Central memory CD8-positive, alpha-beta T cell (primary cell): Measurements from ENCODE around the gene LMO2.
"Not testable (repeated sequence)": the region's sequence is repeated elsewhere in the genome, so short reads cannot be mapped to it uniquely, and the experiment has no call there.

Experiments used
- ATAC-seq: fragments of 150-1000 bp; cut with Tn5 transposase; replicated peaks from 2 replicates; pipeline ENCODE4 v1.10.0; 2022; ENCODE audit warnings: mild to moderate bottlenecking, moderate FRiP score, moderate number of reproducible peaks; ENCODE audit not compliant: poor library complexity, severe bottlenecking; ENCODE audit errors: extremely low read depth
- DNase-seq, 2 donors: peaks; one replicate each; pipeline ENCODE4 v3.0.0; 2021; ENCODE audit warnings: low spot score in 2 of 2
- H3K27ac Mint-ChIP-seq: one replicate; pipeline ENCODE4 v1.8.0; 2022; ENCODE audit warnings: low read depth, mild to moderate bottlenecking, moderate library complexity, mixed read lengths
- H3K27me3 Mint-ChIP-seq: one replicate; pipeline ENCODE4 v1.8.0; 2022; ENCODE audit warnings: mixed read lengths
- H3K36me3 Mint-ChIP-seq: one replicate; pipeline ENCODE4 v1.8.0; 2022; ENCODE audit warnings: mild to moderate bottlenecking, moderate library complexity, mixed read lengths; ENCODE audit not compliant: insufficient read depth
- H3K4me1 Mint-ChIP-seq: one replicate; pipeline ENCODE4 v1.8.0; 2022; ENCODE audit warnings: mixed read lengths
- H3K4me3 Mint-ChIP-seq: one replicate; pipeline ENCODE4 v1.8.0; 2022; ENCODE audit warnings: mild to moderate bottlenecking, moderate library complexity, mixed read lengths
- H3K9me3 Mint-ChIP-seq: one replicate; pipeline ENCODE4 v1.8.0; 2022; ENCODE audit warnings: mixed read lengths

The LMO2 gene

DNA sequence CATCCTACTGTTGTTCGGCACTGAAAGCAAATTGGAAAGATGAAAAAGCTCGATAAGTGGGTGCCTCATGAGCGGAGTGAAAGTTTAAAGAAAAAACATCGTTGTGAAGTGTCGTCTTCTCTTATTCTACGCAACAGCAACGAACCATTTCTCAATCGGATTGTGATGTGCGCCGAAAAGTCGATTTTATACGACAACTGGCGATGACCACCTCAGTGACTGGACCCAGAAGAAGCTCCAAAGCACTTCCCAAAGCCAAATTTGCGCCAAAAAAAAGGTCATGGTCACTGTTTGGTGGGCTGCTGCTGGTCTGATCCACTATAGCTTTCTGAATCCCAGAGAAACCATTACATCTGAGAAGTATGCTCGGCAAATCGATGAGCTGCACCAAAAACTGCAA is 59.2 kb downstream of the LMO2 start:
- ATAC-seq (no peak), DNase-seq (no peak)
- Mint-ChIP-seq H3K4me1 (peaks cover 9% of the 10 kb centered on the region), H3K27ac (no peak overlapping the region), H3K9me3 (no peaks in the 10 kb centered on the region), H3K4me3 (no peak overlapping the region), H3K36me3 (no peaks in the 10 kb centered on the region), H3K27me3 (peaks cover 71% of the 10 kb centered on the region)

DNA sequence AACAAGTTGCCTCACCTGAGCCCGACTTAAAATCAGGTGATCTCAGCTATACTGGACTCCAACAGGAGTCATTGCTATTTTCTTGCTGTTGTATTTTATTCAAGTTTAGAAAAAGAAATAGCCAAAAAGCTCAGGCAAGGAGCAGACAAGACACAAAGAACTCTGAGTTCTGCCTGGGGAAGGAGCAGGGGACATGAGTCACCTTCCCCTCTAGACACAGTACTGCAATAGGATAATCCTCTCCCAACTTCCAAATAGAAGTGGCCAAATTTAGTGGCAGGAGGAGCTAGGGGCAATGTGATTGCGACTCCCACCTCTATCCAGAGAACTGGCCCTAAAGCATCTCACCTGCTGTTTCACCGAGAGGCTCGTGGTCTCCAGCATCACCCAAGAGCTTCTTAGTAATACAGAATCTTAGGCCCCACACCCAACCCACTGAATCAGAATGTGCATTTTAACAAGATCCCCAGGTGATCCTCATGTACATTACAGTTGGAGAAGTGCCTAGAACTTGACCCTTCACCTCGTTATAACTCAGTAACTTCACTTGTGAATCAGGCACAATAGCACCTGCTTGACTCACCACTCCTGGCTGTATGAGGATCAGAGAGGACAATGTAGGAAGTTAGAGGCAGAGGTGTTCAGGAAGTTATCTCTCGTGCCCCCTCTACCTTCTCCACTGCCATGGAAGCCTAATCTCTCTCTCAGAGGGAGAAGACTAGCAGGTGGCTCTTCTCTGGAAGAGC is 60.8 kb downstream of the LMO2 start:
- no peak for DNase-seq
- H3K27ac Mint-ChIP-seq: no peak overlapping the region

DNA sequence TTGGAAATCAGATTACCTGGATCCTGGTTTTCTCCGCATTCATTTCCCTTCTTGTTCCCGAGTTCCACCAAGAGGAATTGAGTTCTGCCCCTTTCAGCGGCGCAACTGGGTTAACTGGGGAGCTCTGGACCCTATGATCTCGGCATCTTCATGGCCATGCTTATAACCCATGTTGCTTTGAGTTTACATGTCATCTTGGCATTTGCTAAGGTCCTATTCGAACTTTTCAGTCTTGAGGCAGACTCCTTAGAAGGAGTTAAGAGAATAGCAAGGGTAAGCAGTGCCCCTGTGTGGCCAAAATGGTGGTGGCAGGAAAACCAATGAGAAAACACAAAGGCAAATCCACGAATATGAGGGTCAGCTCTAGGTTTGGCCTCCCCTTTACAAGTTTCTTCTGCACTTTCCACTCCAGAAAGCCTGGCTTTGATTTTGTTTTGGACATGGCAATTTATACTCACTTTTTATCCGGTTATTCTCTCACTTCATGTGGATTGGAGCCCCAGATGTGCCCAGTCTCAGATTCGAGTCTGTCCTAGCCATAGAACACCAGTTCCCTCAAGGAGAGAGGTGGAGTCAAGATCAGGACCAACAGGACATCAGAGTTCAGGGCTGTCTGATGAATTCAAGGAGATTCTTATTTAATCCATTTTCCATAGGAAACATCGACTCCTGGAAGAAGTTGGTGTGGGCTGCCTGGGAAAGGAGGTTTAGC is 62.3 kb downstream of the LMO2 start:
- Mint-ChIP-seq H3K27ac (no peak overlapping the region), H3K36me3 (no peaks in the 10 kb centered on the region), H3K9me3 (no peaks in the 10 kb centered on the region), H3K4me3 (peak overlapping the region; percentile 64), H3K4me1 (peaks cover 9% of the 10 kb centered on the region), H3K27me3 (peaks cover 75% of the 10 kb centered on the region)
- ATAC-seq (no peak), DNase-seq (peak in 1 of 2 donors; percentile 36)

More for the DNA sequence above, 60.8 kb downstream of the LMO2 start:
- Mint-ChIP-seq H3K27me3 (peaks cover 74% of the 10 kb centered on the region), H3K36me3 (no peaks in the 10 kb centered on the region), H3K9me3 (no peaks in the 10 kb centered on the region), H3K4me3 (no peak overlapping the region), H3K4me1 (peaks cover 9% of the 10 kb centered on the region)
- ATAC-seq: no peak

DNA sequence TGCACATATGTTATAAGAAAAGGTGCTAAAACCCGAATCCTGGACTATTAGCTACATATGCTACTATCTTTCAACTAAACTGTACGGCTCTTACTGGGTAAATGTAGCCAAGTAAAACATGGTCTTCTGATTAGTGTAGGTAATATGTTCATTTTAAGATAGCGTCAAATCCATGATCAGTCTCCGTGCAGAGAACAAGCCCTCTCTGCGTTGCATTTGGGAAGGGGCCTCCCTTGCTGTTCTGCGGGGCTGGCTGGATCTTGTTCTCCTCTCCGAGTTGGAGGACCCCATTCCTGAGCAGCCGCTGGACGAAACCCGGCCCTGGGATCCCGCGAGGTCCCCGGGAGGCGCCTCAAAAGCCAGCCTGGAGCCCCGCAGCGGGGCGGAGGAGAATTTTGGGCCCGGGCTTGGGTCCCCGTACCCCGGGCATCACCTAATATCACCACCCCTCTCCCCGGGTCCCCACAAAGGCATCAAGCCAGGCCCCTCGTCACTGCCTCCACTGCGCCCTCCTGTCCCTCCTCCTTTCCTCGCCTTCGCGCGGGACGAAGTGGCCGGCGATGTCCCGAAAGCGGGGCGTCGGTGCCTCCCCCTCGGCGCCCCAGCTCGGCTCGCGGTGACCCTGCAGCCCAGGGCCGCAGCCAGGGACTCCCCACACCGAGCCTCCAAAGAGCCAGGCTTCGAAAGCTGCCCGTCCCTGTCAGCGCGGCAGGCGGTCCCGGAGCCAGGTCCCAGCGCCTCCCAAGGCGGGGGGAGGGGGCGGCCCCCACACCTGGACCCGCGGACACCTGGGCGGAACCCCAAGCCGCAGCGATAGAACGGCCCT is 63.1 kb downstream of the LMO2 start:
- Mint-ChIP-seq H3K27me3 (peaks cover 67% of the 10 kb centered on the region), H3K4me3 (peak overlapping the region; percentile 64), H3K4me1 (peaks cover 9% of the 10 kb centered on the region), H3K27ac (no peak overlapping the region), H3K9me3 (no peaks in the 10 kb centered on the region), H3K36me3 (no peaks in the 10 kb centered on the region)
- ATAC-seq: peak; percentile 19
- no peak for DNase-seq

DNA sequence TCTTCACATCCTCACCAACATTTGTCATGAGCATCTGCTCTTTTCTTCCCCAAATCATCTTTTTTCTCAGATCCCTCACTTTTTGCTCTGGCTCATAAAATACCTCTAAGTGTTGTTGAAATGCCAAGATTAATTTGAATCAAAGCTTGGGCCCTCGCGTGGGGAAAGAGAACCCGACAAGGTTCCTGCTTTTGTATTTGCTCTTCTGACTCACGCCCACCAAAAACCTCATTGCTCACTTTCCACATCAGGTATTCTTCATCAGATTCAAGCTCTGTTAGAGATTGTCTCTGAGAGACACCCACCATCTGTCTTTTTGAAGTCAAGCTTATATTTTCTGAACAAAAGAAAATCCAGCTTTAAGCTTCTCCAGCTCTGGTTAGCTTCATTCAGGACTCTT is 64.7 kb downstream of the LMO2 start:
- Mint-ChIP-seq H3K9me3 (no peaks in the 10 kb centered on the region), H3K4me1 (peaks cover 9% of the 10 kb centered on the region), H3K4me3 (no peak overlapping the region), H3K27ac (no peak overlapping the region), H3K36me3 (no peaks in the 10 kb centered on the region), H3K27me3 (peaks cover 54% of the 10 kb centered on the region)
- ATAC-seq (no peak), DNase-seq (no peak)

GRCh38 chr11:33825854-33826560 is 65.9 kb downstream of the LMO2 start:
- DNase-seq (no peak), ATAC-seq (no peak)
- Mint-ChIP-seq H3K36me3 (no peaks in the 10 kb centered on the region), H3K4me1 (peaks cover 9% of the 10 kb centered on the region), H3K4me3 (no peak overlapping the region), H3K27me3 (peaks cover 48% of the 10 kb centered on the region), H3K27ac (no peak overlapping the region), H3K9me3 (no peaks in the 10 kb centered on the region)

DNA sequence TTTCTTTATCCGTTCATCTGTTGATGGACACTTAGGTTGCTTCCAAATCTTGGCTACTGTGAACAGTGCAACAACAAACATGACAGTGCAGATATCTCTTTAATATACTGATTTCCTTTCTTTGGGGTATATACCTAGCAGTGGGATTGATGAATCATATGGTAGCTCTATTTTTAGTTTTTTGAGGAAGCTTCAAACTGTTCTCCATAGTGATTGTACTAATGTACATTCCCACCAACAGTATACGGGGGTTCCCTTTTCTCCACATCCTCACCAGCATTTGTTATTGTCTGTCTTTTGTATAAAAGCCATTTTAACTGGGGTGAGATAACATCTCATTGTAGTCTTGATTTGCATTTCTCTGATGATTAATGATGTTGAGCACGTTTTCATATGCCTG is 68.9 kb downstream of the LMO2 start:
- H3K4me3 Mint-ChIP-seq, ATAC-seq, H3K36me3 Mint-ChIP-seq, H3K27ac Mint-ChIP-seq, DNase-seq, H3K9me3 Mint-ChIP-seq, H3K4me1 Mint-ChIP-seq: not testable (repeated sequence)
- peaks cover 27% of the 10 kb centered on the region for H3K27me3 Mint-ChIP-seq

GRCh38 chr11:33819278-33820035 is 72.4 kb downstream of the LMO2 start:
- DNase-seq: no peak
- no peak for ATAC-seq
- Mint-ChIP-seq H3K9me3 (no peaks in the 10 kb centered on the region), H3K4me3 (no peak overlapping the region), H3K27ac (no peak overlapping the region), H3K4me1 (no peaks in the 10 kb centered on the region), H3K36me3 (no peaks in the 10 kb centered on the region), H3K27me3 (no peaks in the 10 kb centered on the region)
